ENCODE results near the gene SCAMP2. TPM values are rescaled to one million over a fixed set of nuclear protein-coding genes. Genes with fewer than 3 reads are reported as not detected.

Gene SCAMP2
- total and polyA plus RNA-seq, 2 of the 13 experiments (the other 11 are each of a cell fraction or from before 2014, with no cell fraction given) = 34.8 to 121 TPM

- Histone ChIP-seq H3K9ac (ENCODE audit: insufficient read depth, low read depth, low read length) (no peak overlapping the region), H3K9me3 (ENCODE audit: low read length) (no peaks in the 10 kb centered on the region), H3K27ac (ENCODE audit: extremely low read length, insufficient read depth, low read length) (no peak overlapping the region), H4K20me1 (ENCODE audit: insufficient read depth, low read length) (no peaks in the 10 kb centered on the region), H3K27me3 (ENCODE audit: control insufficient read depth in 1 of 2, insufficient read depth in 2 of 2, low read length in 2 of 2) (no peaks in the 10 kb centered on the region), H3K4me2 (ENCODE audit: low read depth, low read length) (no peak overlapping the region), H3K4me1 (ENCODE audit: insufficient read depth, low read length) (peaks cover 22% of the 10 kb centered on the region), H3K79me2 (ENCODE audit: insufficient read depth, low read length) (no peaks in the 10 kb centered on the region), H3K4me3 (replicated peaks in 1 of 3; ENCODE audit: insufficient read depth in 1 of 3, low read depth in 2 of 3, low read length in 3 of 3) (no peak overlapping the region), H3K36me3 (replicated peaks in 1 of 2; ENCODE audit: control insufficient read depth in 1 of 2, insufficient read depth in 2 of 2, low read length in 2 of 2) (peaks cover 10 to 33% of the 10 kb centered on the region in 2 experiments; a peak in 4 of 5 replicates), H2AFZ (ENCODE audit: low read length) (no peak overlapping the region)
- FAIRE-seq (no peak), ATAC-seq (no peak), DNase-seq (ENCODE audit: low spot score) (no peak)
- ChIA-PET CTCF (ENCODE audit: low intra/inter-chr PET ratio, low total read pairs) (no interaction called here), POLR2A (interaction anchor here (1.2 to 1.3 kb wide), 2 partner anchors 45 to 51 kb away, joined by 3 read pairs; partner anchors contain the start of gene MPI)
- BruUV-seq (replicated peaks) = TSS peak; percentile 19
- WGBS (ENCODE audit: low lambda C conversion rate) = 94% methylated on average over 8 of the region's 12 CpGs
- no peak for TF ChIP-seq AGO1 (IDR thresholded peaks at IDR 0.05; ENCODE audit: low read depth, low read length, poor library complexity, severe bottlenecking)
- no peak for TF ChIP-seq ZBTB2 (CRISPR knock-in tag; IDR thresholded peaks at IDR 0.05; ENCODE audit: low read depth)
- no peak for TF ChIP-seq HOXA5 (CRISPR knock-in tag; IDR thresholded peaks at IDR 0.05)
- in situ Hi-C loops (cut with HindIII; ENCODE audit: extremely low pct_ligation_motif_present, low pct_unique_long_range_greater_than_20kb) = no loop called here
- intact Hi-C loops (cut with micrococcal nuclease; ENCODE audit: unreplicated experiment) = no loop called here
Measured at GRCh38 chr15:74844319-74845207, 28.6 kb downstream of the SCAMP2 start.

- Histone ChIP-seq H2AFZ (ENCODE audit: low read length) (no peak overlapping the region), H3K4me2 (ENCODE audit: low read depth, low read length) (no peak overlapping the region), H3K9ac (ENCODE audit: insufficient read depth, low read depth, low read length) (no peak overlapping the region; the same call in 1 of the 2 replicates), H3K27me3 (ENCODE audit: control insufficient read depth in 1 of 2, insufficient read depth in 2 of 2, low read length in 2 of 2) (no peaks in the 10 kb centered on the region), H3K9me3 (ENCODE audit: low read length) (no peaks in the 10 kb centered on the region), H4K20me1 (ENCODE audit: insufficient read depth, low read length) (no peaks in the 10 kb centered on the region), H3K4me3 (replicated peaks in 1 of 3; ENCODE audit: insufficient read depth in 1 of 3, low read depth in 2 of 3, low read length in 3 of 3) (no peak overlapping the region), H3K36me3 (replicated peaks in 1 of 2; ENCODE audit: control insufficient read depth in 1 of 2, insufficient read depth in 2 of 2, low read length in 2 of 2) (peaks cover 10 to 28% of the 10 kb centered on the region in 2 experiments; a peak in 4 of 5 replicates), H3K27ac (ENCODE audit: extremely low read length, insufficient read depth, low read length) (peak overlapping the region; percentile 57), H3K79me2 (ENCODE audit: insufficient read depth, low read length) (no peaks in the 10 kb centered on the region), H3K4me1 (ENCODE audit: insufficient read depth, low read length) (peaks cover 22% of the 10 kb centered on the region)
- ChIA-PET POLR2A (interaction anchor here (0.9 to 1.3 kb wide), 3 partner anchors 30 to 50 kb away, joined by 3 read pairs; partner anchors contain the start of genes MPI and SCAMP2), CTCF (ENCODE audit: low intra/inter-chr PET ratio, low total read pairs) (interaction anchor here (1.8 kb wide), 1 partner anchor 73 kb away, joined by 6 read pairs; no protein-coding TSS in a partner anchor)
- DNase-seq (ENCODE audit: low spot score) (no peak), FAIRE-seq (no peak), ATAC-seq (no peak)
- intact Hi-C loops (cut with micrococcal nuclease; ENCODE audit: unreplicated experiment) (loop anchor here (2.0 kb wide), 1 partner anchor 13 kb away; no protein-coding TSS in a partner anchor), in situ Hi-C loops (cut with HindIII; ENCODE audit: extremely low pct_ligation_motif_present, low pct_unique_long_range_greater_than_20kb) (no loop called here)
- BruUV-seq (replicated peaks) = no TSS peak
- WGBS (ENCODE audit: low lambda C conversion rate) = 93% methylated on average over 6 of the region's 12 CpGs
- TF ChIP-seq KAT8 (CRISPR knock-in tag; IDR thresholded peaks at IDR 0.05) (no peak), ZNF407 (CRISPR knock-in tag; IDR thresholded peaks at IDR 0.05; ENCODE audit: not compliant biosample characterization) (no peak)
Measured at GRCh38 chr15:74843891-74844299, 29.3 kb downstream of the SCAMP2 start.

Data from HepG2 (cell line).